SU-DHL-6 (cell line): ENCODE measurements around the gene EIF3C.
"Not testable (repeated sequence)": the region's sequence is repeated elsewhere in the genome, so short reads cannot be mapped to it uniquely, and the experiment has no call there.

Experiments
- EZH2phosphoT487 ChIP-seq: fragments of 200-600 bp; sonication (generic), shearing (Covaris generic); conservative IDR thresholded peaks from 2 replicates; pipeline ENCODE4 v1.6.1; 2018; ENCODE audit warnings: mild to moderate bottlenecking, antibody characterized with exemption, low read length, moderate library complexity, mixed read lengths
- TF ChIP-seq, protein P1 (sequence below): fragments of 200-600 bp; sonication (generic); IDR thresholded peaks from one replicate; pipeline ENCODE4 v1.5.1; 2017; ENCODE audit warnings: antibody characterized with exemption, mild to moderate bottlenecking, low read length, moderate library complexity; ENCODE audit not compliant: insufficient read depth, poor library complexity, severe bottlenecking

DNA sequence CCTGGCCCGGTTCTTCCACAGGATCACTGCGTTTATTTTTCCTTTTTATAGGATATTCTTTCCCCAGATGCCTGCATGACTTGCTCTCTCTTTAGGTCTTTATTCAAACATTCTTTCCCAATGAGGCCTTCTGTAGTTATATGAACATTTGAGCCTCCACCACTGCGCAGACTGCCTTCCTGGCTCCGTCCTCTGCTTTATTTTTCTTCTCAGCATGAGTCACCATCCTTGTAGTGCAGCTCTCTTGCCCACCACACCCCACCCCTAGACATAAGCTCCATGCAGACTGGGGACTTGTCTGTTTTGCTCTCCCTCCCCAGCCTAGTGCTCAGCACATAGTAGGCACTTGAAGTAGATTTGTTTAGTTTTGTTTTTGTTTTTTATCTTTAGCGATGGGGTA is 20.0 kb downstream of the EIF3C start:
- TF ChIP-seq, protein P1, sequence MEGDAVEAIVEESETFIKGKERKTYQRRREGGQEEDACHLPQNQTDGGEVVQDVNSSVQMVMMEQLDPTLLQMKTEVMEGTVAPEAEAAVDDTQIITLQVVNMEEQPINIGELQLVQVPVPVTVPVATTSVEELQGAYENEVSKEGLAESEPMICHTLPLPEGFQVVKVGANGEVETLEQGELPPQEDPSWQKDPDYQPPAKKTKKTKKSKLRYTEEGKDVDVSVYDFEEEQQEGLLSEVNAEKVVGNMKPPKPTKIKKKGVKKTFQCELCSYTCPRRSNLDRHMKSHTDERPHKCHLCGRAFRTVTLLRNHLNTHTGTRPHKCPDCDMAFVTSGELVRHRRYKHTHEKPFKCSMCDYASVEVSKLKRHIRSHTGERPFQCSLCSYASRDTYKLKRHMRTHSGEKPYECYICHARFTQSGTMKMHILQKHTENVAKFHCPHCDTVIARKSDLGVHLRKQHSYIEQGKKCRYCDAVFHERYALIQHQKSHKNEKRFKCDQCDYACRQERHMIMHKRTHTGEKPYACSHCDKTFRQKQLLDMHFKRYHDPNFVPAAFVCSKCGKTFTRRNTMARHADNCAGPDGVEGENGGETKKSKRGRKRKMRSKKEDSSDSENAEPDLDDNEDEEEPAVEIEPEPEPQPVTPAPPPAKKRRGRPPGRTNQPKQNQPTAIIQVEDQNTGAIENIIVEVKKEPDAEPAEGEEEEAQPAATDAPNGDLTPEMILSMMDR, result not testable (repeated sequence)
- TF ChIP-seq EZH2phosphoT487, result not testable (repeated sequence)
